Germinal center (tissue), 1 donor: Measurements from ENCODE around the gene RALGPS1.

ENCODE experiments used
- DNase-seq: peaks from one replicate; pipeline ENCODE4 v3.0.0; 2012; ENCODE audit warnings: mixed read lengths, low spot score

RALGPS1 gene

DNA sequence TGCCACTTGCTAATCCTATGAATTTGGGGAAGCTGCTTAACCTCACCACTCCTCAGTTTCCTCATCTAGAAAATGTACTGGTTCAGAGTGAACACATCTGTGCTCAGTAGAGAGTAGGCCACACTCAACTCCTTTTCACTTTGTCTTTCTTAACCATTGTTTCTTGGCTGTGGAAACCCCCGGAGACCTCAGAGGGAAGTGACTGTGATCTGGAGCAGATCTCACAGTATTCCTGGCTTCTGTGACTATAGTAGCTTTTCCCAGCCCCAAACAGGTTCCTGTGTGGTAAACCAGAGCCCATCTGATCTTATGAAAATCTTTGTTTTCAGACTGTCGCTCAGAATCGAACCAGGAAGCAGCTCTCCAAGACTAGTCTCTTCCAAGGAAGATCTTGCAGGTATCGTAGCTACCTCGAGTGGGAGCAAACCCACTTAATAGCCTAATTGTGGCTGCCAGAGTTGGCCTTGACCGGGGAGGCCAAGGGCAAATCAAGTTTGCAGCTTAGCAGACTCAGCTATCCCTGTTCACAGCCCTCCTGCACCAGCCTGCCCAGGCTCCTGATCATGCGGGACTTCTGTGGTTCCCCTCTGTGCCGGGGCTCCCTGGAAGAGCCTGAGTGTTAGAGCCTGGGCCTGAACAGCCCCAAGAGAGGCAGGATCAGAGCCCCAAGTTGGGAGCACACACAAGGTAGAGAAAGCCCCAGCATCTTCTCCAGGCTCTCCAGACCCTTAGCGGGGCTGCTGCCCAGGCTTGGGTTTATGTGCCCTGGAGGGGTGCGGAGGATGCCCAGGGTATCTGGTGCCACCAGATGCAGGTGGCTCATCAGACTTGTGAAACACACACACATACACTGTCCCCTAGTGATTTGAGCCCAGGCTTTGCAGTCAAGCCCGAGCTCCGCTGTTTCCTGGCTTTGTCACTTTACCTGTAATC lies 260.1 kb downstream of the RALGPS1 start:
- DNase-seq, result no peak

DNA sequence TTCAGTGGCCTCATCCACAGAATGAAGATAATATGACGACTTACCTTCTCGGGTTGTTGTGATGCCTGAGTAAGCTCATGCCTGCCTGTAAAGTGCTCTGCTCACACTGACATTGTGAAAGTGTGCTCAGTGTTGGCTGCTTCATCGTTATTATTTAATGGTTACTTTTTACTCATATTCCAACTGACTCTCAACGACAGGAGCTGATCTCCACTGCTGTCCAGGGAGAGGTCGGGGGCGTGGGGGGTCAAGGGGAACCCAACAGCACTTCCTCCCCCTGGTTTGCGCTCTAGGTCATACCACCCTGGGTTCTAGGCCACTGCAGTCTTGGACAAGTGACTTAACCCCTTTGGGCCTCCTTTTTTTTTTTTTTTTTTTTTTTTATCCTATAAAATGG lies 260.7 kb downstream of the RALGPS1 start:
- DNase-seq, result no peak

DNA sequence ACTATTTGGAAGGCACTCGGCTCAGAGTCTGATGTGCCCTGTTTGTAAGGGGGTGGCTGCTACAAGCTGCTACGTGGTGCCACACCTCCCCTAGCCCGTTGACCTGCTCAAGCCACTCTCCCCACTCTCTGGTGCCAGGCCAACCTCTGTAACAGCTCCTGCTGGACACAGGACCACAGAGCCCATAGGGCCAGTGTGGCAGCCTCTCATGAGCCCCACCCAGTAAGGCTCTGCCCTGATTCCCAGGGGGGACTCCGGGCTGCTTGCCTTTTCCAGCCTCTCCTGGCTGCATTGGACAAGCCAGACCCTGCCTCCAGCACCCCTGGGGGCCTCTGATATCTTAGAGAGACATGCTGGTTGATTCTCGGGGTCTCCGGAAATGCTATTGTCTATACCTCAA lies 261.2 kb downstream of the RALGPS1 start:
- DNase-seq, result no peak

DNA sequence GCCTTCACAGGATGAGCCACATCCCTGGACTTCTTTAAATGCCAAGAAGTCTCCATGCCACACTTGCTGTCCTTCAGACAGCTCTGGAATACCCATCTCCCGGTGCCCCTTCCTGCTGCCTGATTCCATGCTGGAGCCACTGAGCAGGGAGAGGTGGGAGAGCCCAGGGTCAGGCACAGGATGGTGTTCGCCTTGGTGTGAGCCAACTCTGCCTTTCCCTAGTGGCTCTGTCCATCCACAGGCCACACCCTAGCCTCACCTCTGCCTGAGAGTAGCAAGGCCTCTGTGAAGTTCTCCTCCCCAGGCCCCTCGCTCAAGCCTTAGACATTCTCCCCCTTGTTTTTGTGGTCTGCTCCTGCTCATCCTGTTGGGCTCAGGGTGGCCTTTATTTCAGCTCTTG lies 262.0 kb downstream of the RALGPS1 start:
- DNase-seq, result no peak

DNA sequence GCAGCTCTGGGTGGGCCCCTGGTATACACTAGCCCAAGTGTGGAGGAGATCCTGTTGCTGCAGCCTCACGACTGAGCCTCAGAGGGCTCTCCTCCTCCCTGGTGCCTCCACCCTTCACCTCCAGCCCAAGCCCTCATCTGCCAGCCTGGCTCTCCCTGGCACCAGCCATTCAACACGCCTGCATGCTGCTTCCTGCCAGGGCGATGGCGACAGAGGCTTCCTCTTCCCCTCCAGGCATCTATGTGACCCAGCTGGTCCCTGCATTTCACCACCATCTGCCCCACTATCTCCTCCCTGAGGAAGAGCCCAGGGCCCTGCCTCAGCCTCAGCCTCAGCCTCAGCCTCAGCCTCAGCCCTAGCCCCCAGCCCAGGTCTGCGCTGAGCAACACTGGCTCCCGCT lies 262.6 kb downstream of the RALGPS1 start:
- DNase-seq, result no peak

DNA sequence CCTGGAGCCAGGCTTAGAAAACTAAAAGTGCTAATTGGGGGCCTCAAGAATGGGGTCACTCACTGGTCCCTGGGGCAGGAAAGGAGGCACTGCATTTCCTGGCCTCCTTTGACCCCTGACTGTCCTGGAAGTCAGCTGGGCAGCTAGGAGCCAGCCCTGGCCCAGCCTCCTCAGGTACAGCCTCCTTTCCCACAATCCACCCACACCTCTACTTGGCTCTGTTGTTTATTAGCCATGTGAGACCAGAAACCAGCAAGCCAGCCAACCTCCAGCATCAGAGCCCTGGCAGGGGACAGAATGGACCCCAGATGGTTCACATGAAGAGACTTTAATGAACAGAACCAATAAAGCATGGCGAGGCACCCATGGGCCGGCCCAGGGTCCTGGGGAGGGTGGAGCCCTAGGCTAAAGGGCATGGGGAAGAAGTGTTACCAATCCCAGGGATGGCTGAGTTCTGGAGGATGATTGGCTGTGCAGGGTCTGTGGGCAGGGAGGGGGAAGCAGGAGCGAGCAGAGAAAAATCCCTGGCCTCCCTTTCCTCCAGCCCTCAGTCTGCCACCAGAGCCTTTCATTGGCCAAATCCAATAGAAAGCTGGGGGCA lies 263.2 kb downstream of the RALGPS1 start:
- no peak for DNase-seq

DNA sequence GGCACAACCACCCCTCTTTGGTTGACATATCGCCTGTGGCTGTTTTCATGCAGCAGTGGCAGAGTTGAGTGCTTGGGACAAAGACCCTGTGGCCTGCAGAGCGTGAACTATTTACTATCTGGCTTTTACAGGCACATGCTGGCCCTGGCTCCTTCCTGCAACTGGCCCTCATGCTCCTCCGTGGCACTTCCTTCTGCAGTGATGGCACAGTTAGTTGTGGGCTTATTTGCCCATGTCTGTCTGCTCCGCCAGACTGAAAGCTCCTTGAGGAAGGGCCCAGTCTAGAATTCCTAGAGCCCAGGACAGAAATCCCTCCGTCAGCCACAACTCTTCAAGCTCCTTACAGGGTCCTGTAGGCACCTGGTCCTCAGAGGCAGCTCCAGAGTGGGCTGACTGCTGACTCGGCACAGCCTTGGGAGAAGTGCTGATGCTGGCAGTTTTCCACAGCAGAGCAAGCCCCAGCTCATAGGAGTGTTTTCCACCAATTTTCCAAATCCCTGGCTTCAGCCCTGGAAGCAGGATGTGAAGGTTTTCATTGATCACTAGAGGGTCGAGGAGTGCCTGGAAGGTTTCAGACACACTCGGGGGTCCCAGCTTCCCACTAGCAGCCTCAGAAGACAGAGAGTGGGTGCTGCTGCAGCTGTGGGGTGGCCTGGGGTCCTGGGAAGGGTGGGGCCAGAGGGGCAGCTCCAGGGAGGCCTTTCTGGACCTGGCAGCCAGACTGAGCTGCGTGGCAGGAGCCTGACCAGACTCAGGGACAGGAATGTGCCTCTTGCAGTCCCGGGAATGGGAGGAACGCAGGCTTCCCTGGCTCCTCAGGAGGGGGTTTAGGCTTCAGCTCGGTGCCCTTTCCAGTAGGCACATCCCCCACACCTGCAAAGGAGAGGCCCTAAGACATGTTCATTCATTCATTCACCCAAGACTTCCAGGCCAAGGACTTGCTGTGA lies 264.4 kb downstream of the RALGPS1 start:
- DNase-seq, result no peak

DNA sequence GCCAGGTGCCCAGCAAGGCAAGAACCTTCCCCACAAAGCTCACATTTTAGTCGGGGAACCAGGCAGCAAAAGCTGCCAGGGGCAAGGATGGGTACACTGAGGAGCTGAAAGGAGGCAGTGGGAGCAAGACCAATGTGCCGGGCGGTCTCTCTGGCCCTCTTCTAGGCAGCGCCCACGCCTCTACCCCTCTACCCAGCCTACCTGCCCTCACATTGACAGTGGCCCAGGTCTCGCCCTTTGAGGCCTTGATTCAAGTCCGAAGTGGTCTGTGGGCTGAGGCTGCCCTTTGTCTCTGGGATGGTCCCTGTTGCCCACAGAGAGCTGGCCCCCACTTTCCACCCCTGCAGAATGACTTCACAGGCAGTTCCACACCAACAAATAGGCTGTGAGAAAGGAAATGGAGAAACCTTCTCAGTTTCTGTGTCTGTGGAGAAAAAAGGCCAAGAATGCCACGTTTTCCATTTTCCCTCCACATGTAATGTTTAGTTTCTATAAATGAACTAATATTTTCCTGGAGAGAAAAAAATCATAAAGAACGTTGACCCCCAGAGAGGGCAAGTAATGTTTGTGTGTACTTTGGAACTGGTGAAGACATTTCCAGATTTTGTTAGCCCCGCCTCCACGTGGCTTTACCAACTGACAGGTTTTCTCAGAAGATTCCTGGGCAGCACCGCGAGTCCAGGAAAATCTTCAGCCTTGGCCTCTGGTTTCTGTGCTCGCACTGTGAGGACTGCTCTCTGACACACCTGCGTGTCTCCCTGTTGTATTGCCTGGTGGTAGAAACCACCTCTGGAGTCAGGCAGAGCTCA lies 265.3 kb downstream of the RALGPS1 start:
- DNase-seq, result no peak

DNA sequence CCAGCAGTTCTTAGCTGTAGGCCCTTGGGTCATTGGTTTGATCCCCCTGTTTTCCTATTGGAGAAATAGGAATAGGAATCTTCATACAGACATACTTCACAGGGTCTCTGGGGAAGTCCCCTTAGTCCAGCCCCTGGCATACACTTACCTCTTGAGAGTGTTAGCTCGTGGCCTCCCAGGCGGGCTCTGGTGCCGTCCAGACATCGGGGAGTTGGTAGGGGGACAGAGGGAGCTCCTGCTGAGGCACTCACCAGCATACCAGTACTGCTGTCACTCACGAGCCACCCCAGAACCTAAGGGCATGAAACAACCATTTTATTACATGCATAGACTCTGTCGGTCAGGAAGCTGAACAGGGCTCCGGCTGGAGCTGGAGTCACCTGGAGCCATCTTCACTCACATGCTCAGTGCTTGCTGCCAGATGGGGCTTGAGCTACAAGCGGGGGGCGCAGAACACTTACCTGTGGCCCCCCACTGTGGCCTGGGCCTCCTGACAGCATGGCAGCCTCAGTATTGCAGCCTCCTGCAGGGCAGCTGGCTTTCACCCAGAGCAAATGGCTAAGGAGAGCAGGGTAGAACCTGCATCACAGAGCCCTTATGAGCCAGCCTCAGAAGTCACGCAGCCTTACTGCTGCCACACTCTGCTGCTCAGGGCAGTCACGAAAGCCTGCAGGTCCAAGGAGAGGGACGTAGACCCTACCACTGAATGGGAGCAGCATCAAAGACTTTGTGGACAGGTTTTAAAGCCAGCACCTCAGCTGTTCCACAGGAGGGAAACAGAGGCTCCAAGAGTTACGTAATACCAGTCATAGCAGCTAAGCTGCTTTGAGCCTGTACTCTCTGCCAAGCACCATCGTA lies 266.1 kb downstream of the RALGPS1 start:
- no peak for DNase-seq

DNA sequence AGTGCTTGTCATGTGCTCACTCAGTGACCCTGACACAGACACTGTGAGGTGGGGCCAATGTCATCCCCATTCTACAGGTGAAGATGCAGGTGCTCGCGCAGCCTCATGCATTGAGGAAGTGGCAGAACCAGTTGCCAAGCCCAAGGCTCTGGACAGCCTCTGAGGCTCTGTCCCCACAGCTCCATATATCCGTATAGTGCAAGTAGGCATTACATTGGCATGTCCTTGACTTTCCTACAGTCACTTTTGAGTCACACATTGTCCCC lies 266.7 kb downstream of the RALGPS1 start:
- no peak for DNase-seq

DNA sequence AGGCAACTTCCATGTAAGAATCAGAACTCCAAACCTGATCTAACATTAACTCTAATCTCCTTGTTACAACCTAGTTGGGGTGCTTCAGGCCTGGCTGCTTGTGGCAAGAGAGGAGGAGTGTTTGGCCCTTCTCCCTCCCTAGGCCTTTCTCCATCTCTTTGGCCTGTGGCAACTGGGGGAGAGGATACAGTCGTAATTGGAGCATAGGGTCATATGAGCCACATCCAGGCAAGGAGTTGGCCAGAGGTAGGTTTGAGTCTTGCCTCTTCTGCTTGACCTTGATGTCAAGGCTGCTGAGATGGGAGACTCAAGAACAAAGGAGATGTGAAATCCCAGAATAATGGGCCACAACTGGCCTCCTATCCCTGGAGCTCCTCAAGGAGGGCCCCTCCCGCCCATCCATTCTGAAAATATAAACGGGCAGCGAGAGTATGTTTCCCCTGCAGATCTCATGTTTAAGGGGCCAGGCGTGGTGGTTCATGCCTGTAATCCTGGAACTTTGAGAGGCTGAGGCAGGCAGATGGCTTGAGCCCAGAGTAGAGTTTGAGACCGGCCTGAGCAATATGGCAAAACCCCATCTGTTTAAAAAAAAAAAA lies 267.1 kb downstream of the RALGPS1 start:
- no peak for DNase-seq

DNA sequence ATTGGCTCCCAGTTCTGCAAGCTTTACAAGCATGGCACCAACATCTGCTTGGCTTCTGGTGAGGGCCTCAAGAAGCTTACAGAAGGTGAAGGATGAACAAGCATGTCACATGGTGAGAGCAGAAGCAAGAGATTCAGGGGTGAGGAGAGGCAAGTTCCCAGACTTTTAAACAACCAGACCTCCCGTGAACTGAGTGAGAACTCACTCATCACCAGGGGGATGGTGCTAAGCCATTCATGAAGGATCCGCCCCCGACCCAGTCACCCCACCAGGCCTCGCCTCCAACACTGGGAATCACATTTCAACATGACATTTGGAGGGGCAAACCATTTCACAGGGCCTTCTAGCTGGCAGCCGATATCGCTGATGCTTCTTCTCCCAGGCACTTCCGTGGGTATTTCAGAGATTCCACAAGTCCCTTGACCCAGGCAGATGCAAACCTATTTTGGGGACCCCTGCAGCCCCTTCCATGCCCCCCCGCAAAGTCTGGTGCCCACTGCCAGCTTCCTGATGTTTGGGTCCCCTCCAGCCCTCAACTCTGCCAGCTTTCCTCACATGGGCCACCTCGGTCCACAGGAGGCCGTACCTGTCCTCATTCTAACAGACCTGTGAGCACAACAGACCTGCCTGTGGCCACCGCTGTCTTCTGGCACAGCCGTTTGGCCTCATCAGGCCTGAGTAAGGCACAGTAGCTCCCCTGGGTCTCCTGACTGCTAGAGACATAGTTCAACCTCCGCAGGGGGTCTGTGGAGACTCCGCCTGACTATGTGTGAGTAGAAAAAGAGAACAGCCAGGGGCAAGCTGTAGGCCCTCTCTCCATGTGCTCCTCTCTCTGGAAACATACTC lies 268.5 kb downstream of the RALGPS1 start:
- no peak for DNase-seq

DNA sequence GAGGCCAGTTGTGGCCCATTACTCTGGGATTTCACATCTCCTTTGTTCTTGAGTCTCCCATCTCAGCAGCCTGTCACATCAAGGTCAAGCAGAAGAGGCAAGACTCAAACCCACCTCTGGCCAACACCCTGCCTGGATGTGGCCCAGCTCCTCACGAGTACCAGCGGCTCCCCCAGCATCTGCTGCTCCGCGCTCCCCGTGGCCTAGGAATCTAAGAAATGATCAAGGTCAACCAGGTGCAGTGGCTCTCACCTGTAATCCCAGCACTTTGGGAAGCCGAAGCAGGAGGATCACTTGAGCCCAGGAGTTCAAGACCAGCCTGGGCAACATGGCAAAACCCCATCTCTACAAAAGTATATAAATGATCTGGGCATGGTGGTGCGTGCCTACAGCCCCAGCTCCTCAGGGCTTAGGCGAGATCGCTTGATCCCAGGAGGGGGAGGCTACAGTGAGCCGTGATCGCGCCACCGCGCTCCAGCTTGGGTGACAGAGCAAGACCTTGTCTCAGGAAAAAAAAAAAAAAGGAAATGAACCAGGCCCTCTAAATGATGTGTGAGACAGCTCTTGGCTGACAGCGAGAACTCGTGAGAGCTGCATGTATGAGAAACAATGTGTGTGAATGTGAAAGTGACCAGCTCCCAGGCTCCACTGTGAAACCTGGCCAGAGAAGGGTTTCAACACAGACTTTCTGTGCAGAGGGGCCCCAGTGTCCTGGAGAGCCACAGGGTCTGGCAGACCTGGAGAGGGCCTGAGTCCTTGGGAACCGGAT lies 269.4 kb downstream of the RALGPS1 start:
- no peak for DNase-seq

DNA sequence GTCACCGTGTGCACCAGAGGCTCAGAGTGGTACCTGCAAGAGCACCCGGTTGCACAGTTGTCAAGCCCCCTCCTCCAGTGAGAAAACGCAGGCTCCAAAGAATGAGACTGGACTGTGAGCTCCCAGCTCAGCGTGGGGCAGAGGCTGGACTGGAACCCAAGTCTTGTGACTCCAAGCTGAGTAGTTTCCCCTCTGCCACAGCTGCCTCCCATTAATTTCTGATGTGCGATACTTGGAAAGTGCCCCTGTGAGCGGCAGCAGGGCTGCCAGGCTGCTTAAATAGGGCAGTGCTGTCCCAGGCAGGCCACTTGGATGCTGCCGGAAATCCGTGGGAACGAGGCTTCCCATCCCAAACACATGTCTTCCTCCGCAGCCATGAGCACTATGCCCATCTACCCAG lies 270.1 kb downstream of the RALGPS1 start:
- no peak for DNase-seq

DNA sequence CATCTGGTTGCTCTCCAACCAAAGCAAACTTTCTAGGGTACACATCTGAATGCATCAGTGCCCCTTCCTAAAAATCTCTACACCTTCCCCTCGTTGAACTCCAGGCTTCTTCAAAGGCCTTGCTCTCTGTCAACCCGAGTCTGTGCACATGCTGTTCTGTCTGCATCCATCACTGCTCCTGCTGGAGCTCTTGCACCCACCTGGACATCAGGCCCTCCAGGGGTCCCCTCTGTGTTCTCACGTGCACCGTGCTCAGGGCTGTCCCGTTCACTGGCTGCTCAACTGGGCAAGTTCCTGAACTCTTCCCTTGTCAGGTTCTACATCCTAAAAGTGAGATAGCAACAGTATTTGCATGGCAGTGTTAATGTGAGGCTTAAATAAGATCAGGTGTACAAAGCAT lies 270.6 kb downstream of the RALGPS1 start:
- no peak for DNase-seq

DNA sequence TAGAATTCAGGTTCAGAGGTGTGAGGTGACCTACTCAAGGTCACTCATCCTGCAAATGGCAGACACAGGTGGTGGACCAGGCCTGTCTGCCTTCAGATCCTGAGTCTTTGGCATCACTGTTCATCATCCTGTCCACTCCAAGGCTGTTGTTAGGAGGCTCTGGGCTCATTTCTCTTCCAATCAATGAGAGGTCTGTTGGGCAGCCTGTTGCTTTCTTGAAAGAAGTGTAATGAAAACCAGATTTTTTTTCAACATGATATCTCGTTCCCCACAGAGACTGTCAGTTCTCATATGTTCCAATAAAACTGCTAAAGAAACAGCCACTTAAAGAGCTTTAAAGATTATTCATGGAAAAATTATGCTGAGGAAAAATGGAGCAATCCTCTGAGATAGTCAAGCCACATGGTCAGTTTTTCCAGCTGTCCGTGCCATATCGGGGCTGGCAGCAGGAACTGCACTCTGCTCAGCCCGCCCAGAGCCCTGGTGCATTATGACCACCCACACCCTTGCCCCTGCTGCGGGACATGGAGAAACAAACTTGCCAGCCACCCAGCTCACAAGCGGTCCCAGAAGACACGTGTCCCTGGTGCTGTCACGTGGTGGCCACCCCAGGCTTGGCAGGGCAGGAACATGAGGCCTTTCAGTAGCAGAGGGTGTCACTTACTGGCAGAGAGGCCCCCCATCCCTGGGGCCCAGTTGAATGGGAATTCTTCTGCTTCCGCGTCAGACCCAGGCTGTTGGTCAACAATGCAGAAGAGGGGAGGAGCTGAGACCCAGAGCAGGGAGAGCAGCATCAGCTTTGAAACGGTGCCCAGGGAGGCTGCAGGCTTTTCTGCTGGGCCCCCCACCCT lies 271.6 kb downstream of the RALGPS1 start:
- DNase-seq, result no peak

DNA sequence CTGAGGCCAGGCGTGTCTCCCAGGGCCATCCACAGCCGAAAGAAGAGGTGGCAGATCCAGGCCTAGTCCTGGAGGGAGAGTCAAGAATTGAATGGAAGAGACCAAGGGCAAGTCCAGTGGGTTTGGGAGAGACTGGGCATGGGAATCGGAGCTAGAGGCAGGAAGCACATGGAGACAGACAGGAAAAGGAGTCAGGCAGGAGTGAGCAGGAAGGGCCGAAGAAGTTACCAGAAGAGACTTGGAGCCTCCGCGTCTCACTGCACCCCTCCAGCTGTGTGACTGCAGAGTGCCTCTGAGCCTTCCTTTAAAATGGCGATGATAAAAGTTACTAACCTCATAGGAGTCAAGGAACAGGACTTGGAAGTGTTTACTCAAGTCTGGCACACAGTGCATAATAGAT lies 272.2 kb downstream of the RALGPS1 start:
- DNase-seq, result no peak
